Bronchial epithelial cell (primary cell): ENCODE data around the gene CDH10. TPM values are rescaled to one million over a fixed set of nuclear protein-coding genes. Genes with fewer than 3 reads are reported as not detected.

Source experiments
- DNase-seq: peaks from one replicate; pipeline ENCODE4 v3.0.0-alpha.2; 2010; ENCODE audit warnings: low read depth
- FAIRE-seq: peaks from 2 replicates; lab custom pipeline; 2011; peaks lifted over from hg19 to GRCh38; lab: Jason Lieb, UNC
- H3K27me3 ChIP-seq: 2 replicates; pipeline ENCODE4 v1.5.1; 2011; ENCODE audit warnings: low read length; ENCODE audit not compliant: control insufficient read depth, insufficient read depth
- H3K36me3 ChIP-seq: 2 replicates; pipeline ENCODE4 v1.5.1; 2011; ENCODE audit warnings: low read length; ENCODE audit not compliant: control insufficient read depth, insufficient read depth
- H3K4me3 ChIP-seq: 2 replicates; pipeline ENCODE4 v1.5.1; 2011; ENCODE audit warnings: mild to moderate bottlenecking, low read depth, low read length, control low read depth
- total RNA-seq: library from RNA; depleted of rRNA; stranded (reverse); fragments of >200 nt; gene quantifications from 2 replicates; pipeline ENCODE4 v1.2.1, GENCODE V29; 2014
- TF ChIP-seq, protein P1 (sequence below): IDR thresholded peaks from 2 replicates; pipeline ENCODE4 v1.5.1; 2011; ENCODE audit warnings: mild to moderate bottlenecking, moderate library complexity, low read length, control low read depth, inconsistent platforms; ENCODE audit not compliant: insufficient read depth, severe bottlenecking

CDH10 gene
- total RNA-seq, 1 donor from 2014 or later = not detected

DNA sequence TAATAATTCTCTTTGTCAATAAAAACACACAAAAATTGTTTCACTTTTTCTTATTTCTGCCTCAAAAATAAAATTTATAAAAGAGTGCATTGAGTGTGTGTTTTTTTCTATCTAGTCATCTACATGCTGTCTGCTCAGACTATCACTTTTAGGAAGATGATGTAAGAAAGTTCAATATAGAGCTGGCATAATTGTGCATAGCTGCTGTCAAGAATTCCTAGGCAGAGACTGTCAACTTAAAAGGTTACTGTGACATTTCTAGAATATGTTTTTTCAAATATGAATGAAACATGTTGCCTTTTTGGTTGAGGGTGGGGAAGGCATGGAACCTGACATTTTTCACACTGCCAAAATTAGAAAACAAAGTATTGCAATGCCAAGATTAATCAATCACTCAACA is 172.3 kb downstream of the CDH10 start:
- DNase-seq = no peak
- Histone ChIP-seq H3K4me3 (no peak overlapping the region), H3K36me3 (no peaks in the 10 kb centered on the region), H3K27me3 (no peaks in the 10 kb centered on the region)
- TF ChIP-seq, protein P1, sequence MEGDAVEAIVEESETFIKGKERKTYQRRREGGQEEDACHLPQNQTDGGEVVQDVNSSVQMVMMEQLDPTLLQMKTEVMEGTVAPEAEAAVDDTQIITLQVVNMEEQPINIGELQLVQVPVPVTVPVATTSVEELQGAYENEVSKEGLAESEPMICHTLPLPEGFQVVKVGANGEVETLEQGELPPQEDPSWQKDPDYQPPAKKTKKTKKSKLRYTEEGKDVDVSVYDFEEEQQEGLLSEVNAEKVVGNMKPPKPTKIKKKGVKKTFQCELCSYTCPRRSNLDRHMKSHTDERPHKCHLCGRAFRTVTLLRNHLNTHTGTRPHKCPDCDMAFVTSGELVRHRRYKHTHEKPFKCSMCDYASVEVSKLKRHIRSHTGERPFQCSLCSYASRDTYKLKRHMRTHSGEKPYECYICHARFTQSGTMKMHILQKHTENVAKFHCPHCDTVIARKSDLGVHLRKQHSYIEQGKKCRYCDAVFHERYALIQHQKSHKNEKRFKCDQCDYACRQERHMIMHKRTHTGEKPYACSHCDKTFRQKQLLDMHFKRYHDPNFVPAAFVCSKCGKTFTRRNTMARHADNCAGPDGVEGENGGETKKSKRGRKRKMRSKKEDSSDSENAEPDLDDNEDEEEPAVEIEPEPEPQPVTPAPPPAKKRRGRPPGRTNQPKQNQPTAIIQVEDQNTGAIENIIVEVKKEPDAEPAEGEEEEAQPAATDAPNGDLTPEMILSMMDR = no peak
- FAIRE-seq = no peak

DNA sequence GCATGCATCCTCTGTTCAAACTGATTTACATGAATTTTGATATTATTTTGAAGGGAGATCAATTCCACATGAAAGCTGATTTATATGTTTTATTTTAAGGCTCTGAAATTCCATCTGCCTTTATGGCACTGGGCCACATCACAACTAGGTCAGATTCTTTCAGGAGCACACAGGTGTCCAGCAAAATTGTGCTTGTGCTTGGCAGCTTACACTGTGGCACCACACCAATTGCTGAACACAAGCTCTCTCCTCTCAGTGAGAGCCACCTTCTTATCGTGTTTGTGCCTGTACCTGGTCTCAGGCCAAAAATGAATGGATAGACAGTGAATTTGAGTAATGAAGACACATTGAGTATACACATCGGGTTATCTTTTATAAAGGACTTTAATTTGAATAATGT is 200.4 kb downstream of the CDH10 start:
- FAIRE-seq (no peak), DNase-seq (no peak)
- H3K36me3 ChIP-seq = no peaks in the 10 kb centered on the region
- no peaks in the 10 kb centered on the region for H3K27me3 ChIP-seq
- TF ChIP-seq, protein P1 = no peak
- H3K4me3 ChIP-seq = no peak overlapping the region

DNA sequence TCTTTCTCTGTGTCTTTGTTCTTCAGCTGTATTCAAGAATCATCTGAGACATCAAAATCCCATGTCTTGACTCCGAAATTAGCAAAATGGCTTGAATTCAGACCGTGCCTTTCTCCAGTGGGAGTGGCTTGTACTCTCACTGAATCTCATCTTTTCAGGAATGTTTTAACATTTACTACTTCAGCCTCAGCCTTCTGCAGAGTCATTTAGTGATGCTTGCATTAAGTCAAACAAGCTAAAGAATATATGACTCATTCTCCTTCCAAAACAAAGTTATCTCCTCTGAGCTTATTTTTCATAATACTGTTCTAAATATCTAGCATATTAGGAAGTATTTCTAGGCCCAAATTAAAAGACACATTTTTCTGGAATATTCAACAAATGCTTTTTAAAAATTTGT is 205.3 kb downstream of the CDH10 start:
- DNase-seq = no peak
- Histone ChIP-seq H3K4me3 (no peak overlapping the region), H3K27me3 (no peaks in the 10 kb centered on the region), H3K36me3 (no peaks in the 10 kb centered on the region)
- FAIRE-seq = no peak
- TF ChIP-seq, protein P1 = no peak
